NCI-H345 treated with DMSO at 0.1 percent for 48 hours (cell line): ENCODE results near the gene RAB11FIP2.
A peak's percentile ranks its signal among the peaks of the same experiment; 100 is the strongest.
"Not testable (repeated sequence)": the region's sequence is repeated elsewhere in the genome, so short reads cannot be mapped to it uniquely, and the experiment has no call there.

Source experiments
- DNase-seq: peaks from one replicate; lab custom pipeline; 2025; ENCODE audit not compliant: unreplicated experiment; lab: John Stamatoyannopoulos, UW

Gene RAB11FIP2, protein sequence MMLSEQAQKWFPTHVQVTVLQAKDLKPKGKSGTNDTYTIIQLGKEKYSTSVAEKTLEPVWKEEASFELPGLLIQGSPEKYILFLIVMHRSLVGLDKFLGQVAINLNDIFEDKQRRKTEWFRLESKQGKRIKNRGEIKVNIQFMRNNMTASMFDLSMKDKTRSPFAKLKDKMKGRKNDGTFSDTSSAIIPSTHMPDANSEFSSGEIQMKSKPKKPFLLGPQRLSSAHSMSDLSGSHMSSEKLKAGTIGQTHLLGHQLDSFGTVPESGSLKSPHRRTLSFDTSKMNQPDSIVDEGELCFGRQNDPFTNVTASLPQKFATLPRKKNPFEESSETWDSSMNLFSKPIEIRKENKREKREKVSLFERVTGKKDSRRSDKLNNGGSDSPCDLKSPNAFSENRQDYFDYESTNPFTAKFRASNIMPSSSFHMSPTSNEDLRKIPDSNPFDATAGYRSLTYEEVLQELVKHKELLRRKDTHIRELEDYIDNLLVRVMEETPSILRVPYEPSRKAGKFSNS

DNA sequence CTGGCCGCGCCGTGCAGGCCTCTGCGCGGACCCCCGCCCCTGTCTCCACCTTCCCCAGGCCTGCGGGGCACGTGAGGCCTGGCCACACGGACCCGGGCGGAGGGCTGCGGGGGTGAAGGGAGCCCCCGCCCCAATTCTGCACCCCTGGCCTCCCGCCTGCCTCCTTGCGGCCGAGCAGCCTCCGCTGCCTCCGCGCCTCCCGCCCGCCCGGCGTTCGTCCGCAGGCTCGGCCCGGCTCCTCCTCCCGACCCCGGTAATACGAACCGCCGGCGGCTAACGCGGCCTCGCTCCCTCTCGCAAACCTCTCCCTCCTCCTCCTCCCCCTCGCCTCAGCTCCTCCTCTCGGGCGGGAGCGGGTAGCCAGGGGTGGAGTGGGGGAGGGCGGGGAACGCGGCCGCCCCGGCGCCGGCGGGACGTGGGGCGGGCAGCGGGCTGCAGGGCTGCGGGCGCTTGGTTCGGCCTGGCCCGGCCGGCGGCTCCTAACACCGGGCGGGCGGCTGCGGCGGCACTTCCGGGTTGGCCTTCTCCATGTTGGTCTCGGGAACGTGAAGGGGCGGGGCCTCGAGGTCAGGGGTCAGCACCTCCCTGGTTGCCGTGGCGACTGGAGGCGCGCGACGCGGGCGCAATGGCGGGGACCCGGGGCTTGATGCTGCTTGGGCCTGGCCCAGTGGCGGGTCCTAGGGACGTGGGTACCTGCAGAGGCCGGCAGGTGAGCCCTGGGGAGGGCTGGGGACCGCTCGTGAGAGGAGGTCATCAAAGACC, at the start of gene RAB11FIP2:
Gene RAB11FIP2 (minus strand): TSS at position 547 of the 762 bp plus-strand sequence. CDS start 778 bp downstream, outside the sequence.
- DNase-seq: peak; percentile 58

DNA sequence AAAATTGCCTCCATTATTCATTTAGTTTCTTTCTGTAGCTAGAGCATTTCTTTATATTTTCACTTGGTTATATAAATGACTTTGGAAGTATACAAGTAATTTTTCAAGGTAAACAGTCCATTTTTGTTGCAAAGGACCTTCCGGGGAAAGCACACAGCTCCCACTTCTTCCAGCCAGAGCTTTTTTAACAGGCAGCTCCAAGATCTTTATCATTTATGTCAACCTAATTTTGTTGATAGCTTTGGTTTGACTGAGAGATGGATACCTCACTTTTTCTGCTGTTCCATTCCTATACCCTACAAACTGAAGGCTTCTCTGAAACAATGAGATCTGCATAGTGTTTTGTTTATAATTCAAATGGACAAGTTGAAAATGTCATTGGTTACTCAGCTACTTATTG, 49.3 kb upstream of the RAB11FIP2 start:
- DNase-seq: no peak

DNA sequence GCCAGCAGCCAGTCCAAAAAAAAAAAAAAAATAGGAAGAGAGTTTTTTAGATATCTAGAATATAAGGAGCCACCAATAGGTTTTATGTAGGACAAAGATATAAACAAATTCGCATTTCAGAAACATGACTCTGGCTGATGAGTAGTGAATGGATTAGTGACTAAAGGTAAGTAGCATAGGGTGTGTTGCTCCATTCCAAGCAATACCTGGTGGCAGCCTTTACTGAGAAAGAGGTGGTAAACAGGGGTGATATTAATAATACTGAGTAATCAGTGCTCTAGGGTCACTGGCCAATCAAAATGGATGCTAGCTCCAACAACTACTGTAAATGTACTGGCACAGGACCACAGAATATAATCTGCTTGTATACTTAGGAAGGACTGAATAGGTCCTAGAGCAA, 45.5 kb upstream of the RAB11FIP2 start:
- DNase-seq: no peak

DNA sequence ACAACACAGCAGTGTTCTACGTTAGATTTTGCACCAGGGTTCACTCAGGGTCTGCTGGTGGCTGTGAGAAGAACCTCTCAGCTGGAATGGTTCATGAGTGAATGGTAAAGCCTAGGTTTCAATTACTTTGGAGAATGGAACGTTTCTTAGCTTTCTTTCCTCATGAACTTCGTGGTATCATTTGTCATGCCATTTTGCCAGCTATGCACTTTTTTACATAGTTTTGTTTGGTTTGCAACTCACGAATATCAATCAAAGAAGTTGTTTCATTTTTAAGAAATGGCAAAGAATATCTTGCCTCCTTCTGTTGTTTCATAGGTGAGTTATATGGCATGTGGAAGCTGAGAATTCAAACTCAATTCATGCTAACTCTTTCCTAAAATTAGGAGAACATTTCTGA, 34.1 kb upstream of the RAB11FIP2 start:
- DNase-seq: no peak

DNA sequence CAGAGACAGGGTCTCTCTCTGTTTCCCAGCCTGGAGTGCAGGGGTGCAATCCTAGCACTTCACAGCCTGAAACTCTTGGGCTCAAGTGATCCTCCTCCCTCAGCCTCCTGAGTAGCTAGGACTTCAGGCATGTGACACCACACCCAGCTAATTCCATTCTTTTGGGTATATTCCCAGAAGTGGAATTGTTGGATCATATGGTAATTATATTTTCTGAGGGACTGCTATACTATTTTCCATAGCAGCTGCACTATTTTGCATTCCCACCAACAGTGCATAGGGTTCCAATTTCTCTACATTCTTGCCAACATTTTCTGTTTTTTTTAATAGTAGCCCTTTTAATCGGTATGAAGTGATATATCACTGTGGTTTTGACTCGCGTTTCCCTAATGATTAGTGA, 30.0 kb upstream of the RAB11FIP2 start:
- DNase-seq: no peak

DNA sequence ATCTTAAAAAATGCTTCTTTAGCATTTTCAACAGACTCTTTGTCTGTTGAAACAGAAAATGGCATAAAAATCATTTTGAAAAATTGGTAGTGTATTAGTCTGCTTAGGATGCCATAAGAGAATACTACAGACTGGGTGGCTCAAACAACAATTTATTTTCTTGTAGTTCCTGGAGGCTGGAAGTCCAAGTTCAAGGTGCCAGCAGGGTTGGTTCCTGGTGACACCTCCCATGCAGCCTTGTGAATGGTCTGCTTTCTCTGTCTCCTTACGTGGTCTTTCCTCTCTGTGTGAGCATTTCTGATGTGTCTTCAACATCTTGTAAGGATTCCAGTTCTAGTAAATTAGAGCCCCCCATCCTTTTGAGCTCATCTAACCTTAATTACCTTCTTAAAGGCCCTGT, 26.1 kb upstream of the RAB11FIP2 start:
- no peak for DNase-seq

DNA sequence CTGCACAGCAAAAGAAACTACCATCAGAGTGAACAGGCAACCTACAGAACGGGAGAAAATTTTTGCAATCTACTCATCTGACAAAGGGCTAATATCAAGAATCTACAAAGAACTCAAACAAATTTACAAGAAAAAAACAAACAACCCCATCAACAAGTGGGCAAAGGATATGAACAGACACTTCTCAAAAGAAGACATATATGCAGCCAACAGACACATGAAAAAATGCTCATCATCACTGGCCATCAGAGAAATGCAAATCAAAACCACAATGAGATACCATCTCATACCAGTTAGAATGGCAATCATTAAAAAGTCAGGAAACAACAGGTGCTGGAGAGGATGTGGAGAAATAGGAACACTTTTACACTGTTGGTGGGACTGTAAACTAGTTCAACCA, 20.6 kb upstream of the RAB11FIP2 start:
- not testable (repeated sequence) for DNase-seq

DNA sequence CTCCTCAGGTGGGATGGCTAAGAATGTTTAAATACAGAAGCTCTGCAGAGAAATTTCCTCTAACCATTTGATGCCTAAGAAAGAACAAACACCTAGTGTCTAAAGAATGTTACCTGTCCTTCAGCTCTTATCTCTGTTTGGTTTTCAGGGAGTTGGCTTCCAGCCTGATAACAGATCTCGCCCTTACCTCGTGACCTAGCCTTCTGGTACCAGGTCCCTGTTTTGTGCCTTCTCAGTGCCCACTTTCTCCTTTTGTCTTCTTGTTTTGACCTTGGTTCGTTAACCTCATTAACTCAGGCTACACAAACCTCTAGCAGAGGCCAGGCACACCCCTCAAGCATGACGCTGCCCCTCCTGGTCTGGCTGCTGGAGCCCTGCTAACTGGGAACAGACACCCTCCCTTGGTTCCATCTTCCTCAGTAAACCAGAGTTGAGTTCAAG, 16.1 kb upstream of the RAB11FIP2 start:
- DNase-seq: no peak

DNA sequence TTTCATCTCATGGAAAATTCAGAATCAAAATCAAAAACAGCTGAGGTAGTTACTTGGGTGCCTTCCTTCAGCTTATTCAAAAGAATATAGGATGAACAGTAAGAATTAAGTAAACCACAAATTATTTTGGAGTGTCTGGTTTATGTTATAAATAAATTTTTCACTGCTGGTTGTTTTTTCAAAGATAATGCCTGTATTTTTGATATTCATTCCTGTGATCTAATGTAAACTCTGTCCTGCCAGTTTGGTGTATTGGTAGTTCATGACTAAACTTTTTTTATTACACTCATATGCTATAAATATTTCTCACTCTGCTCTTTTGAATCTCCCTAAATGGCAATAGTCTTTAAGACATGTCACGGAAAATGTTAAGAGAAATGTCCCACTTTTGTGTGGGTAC, 11.6 kb upstream of the RAB11FIP2 start:
- DNase-seq: no peak

DNA sequence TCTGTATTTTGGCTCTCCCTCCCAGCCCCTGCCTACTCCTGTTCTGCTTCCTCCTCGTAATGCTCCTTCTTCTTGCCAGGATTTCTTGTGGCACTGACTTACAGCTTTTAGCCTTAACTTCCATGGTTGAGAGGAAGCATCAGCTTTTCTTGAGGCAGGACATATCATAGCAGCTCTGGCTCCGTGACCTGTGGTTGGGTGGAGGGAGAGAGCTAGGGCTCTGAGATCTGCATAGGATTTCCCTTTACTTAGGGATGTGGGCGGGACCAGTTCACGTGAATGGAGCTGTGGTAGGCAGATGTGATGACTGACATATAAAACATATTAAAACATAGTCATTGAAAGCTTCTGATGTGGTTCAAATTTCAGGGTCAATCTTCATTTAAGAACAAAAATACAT, 10.6 kb upstream of the RAB11FIP2 start:
- no peak for DNase-seq

DNA sequence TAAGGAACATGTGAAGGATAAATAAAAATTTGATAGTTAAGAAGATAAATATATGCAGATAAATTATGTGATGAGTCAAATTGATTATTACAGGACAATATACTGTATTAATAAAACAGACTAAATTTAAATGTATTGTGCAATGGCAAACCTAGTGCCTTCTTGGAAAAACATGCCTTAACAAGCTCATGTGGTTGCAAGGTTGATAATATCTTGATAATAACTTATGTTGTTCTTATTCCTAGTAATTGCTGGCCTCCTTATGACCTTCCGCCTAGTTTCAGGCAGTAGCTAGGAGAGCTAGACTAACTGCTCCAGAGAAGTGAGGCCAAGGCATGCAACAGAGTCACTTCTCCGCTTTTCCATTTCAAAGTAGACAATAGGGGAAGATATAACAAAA, 7.6 kb upstream of the RAB11FIP2 start:
- DNase-seq: no peak

DNA sequence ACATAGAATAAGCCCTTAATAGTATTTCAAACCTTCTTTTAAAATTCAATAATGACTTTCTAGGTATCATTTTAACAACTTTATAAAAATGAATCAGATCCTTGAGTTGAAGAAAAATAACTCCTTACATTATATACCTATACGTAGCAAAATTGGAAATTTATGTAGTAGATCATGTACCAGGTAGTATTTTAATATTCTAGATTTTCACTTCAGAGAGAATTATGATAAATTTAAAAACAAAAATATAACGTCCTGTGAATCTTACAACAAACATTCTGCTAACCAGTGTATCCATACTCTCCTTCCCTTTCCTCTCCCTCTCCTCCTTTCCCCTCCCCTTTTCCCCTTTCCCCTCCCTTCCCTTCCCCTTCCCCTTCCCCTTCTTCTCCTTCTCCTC, 6.1 kb upstream of the RAB11FIP2 start:
- no peak for DNase-seq

DNA sequence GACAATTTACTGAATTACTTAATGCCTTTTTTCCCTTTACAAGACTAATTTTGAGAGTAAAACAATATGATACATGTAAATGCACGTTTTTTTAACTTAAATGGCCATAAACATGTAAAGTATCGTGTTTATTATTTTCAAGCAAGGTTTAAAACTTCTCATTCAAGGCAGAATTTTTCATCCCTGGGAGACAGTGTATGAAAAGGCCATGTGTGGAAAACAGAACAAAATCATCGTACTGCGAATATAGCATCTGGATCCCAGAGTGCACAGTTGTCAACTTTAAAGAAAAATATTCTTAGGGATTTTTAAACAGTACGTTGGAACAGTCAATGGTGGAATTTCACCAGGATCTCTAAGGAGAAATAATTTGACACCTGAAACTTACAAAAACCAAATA, 1.1 kb upstream of the RAB11FIP2 start:
- no peak for DNase-seq

DNA sequence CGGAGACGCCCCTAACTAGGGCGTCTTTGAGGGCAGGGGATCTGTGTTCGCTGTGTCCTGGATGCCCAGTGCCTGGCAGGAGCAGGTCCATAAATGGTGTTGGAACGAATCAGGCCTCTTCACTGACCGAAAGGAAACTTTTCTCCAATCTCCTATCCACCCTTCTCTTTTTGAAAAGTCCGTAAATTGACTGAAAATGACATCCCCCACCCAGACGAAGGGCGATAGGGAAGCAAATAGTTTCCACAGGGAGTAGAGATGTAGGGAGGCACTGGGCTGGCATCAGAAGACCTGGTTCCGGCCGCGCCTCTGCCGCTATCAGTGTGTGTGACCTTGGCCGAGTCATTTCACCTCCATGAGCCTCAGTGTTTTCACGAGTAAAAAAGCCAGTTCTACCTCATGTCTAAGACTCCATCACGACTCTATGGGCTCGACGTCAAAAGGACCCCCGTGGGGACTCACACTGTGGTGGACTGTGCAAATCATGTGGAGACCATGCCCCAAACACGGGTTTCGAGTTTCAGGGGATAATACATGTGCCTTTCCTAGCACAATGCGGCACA, 497 bp upstream of the RAB11FIP2 start:
- peak; percentile 33 for DNase-seq

DNA sequence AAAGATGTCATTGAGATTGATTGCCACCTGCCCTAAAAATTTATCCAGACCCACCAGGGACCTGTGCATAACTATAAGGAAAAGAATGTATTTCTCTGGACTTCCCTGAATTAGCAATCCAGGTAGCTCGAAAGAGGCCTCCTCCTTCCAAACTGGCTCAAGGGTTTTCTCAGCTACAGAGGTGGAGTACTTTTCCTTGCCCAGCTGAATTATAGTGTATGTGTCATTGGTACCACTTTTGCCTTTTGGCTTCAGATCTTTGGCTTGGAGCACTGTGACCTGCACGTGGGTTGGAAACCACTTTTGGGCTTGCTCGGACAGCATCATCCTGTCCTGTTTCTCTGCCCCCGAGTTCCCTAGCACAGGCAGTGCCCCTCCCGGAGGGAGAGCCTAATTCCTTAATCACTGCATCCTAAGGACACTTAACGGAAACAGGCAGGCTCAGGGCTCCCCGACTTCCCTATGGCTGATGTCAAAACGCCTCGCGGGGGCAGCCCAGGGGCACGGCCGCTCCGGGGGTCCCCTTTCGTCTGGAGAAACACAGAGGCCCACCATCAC, 825 bp downstream of the RAB11FIP2 start:
- peak; percentile 5 for DNase-seq

DNA sequence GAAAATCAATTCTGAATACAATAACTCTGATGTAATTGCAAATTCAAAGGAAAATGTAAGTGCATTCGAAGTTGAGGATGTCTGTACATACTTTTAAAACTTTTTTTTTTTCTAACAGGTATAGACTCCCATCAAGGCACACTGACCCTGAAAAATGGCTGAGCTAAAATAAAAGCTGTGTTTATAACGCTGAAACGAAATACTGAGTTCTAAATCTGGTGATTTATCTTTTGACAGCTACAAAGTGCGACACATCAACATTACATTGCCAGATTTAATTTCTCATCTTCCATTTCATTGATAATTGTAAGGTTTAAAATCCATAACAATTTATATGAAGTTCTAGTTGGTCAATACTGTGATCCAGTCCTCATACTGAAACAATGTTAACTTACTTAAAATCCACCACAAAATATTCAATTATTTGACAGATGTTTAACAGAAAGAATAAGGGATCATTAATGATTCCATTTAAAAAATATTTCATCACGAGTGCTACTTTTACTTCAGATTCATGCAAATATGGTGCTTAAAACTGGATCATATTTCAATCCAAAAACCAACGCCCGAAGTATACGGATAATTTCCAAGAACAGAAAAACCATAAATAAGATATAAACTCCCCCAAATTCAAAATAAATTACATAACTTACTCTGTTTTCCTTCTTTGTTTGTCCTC, 1.4 kb downstream of the RAB11FIP2 start:
- DNase-seq: no peak

DNA sequence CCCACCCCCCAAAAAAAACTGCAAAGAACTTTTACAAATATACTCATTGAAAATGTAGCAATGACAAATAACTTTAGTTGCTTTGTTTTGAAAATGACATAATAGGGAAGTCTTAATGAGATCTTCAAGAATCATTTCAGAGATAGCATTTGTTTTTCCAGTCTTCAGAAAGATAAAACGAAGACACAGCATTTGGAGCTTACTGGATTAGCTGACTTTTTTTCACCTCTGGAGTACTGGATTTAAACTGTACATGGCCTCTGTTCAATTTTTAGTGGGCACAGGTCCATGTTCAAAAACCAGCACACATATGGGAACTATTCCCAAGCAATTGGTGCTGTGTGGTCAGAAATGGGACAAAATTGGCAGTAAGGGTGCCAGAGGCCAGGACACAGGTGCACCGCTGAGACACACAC, 3.9 kb downstream of the RAB11FIP2 start:
- no peak for DNase-seq

DNA sequence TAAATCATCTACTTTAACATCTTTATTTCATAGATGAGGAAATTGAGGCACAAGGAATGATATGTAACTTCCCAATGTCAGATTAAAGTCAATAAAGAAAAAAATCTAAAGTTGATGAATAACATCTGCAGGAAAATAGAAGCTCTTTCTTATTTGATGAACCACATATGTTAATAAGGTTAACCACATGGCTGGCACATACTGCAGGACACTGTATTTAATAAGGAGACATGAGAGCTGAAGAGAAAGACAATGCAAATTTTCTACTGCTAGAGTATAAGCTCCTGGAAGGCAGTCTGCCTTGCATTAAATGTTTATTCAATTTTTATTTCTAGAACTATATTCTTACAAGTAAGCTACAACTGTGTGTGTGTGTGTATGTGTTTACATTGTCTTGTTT, 4.4 kb downstream of the RAB11FIP2 start:
- no peak for DNase-seq

DNA sequence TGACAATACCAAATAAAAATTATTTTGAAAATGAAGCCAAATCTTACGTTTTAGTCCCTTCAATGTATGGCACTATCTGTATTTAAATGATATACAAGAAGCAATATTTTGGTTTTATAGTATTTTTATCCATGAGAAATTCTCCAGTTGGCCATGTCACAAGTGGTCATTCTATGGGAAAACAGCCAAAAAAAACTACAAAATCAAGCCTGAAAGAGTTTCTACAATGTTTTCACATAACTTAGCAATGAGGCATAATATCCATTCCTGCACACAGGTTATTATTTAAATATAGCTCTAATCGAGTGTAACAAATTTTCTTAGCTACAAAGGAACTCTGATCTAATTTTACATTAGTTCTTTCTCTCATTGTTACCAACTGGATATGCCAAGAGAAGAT, 5.4 kb downstream of the RAB11FIP2 start:
- no peak for DNase-seq

DNA sequence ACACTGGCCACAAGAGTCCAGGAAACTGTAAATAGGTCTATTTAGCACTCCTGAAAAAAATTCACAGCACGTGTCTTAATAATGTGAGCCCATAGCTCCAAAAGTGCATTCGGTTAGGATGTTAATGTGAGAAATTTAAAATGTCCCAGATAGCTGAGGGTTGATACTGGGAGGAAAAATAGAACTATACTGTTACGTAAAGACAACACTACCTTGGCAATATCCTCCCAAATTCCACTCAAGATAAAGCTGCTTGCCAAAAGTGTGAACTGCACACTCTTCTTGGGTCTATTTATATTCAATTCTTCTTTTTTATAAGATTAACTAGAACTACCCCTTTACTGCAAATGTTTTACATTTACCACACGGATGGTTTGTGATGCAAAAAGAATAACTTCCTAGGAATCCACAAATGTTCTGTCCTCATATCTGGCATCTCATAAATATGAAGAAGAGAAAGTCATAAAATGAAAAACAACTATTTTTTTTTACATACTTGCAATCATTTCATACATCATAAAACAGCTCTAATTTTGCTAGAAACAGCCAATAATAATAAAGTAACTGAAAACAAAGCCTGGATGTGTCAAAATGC, 10.4 kb downstream of the RAB11FIP2 start:
- DNase-seq: no peak
